Measurements from ENCODE around the gene KRT86.

DNA sequence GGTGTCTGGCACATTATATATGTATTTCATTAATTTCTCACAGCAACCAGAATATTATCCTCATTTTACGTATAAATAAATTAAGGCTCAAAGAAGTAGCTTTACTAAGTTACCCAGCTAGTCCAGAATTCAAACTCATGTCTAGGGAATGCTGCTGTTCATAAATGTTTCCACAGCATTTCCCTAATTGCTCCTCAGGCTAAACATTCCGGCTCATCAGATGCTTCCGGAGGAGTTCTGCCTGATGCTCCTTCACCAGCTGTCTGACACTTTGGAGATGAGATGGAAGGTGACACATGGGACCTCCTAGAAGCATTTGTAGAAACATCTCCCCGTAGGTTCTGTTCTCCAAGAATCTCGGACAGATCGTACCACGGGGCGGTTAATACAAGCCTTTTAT, 80.7 kb downstream of the KRT86 start:
- TF ChIP-seq CTCF (tag by site-specific recombination; IDR thresholded peaks at IDR 0.05) = no peak
- TF ChIP-seq ZNF416 (tag by site-specific recombination; IDR thresholded peaks at IDR 0.05) = no peak
- no peak for TF ChIP-seq ZNF133 (tag by site-specific recombination; IDR thresholded peaks at IDR 0.05)
- TF ChIP-seq OSR2 (tag by site-specific recombination; IDR thresholded peaks at IDR 0.05) = no peak
- TF ChIP-seq ZNF473 (tag by site-specific recombination; IDR thresholded peaks at IDR 0.05) = no peak
- no peak for TF ChIP-seq ZNF19 (tag by site-specific recombination; IDR thresholded peaks at IDR 0.05; ENCODE audit: low read depth)
- no peak for TF ChIP-seq ZFP37 (tag by site-specific recombination; IDR thresholded peaks at IDR 0.05)
- no peak for TF ChIP-seq ZNF777 (tag by site-specific recombination; IDR thresholded peaks at IDR 0.05; ENCODE audit: borderline replicate concordance)
- no peak for TF ChIP-seq ZNF112 (tag by site-specific recombination; IDR thresholded peaks at IDR 0.05)
- no peak for TF ChIP-seq ZNF654 (tag by site-specific recombination; IDR thresholded peaks at IDR 0.05; ENCODE audit: low read depth)
- no peak for TF ChIP-seq ZNF792 (tag by site-specific recombination; IDR thresholded peaks at IDR 0.05)
